Activated CD8-positive, alpha-beta T cell treated with anti-CD3 and anti-CD28 coated beads, Interleukin-2, amount 10 ng/mL, durations not matched to agents 7 days and 5 days (primary cell): ENCODE results near the gene CDKAL1. TPM values are rescaled to one million over a fixed set of nuclear protein-coding genes. Genes with fewer than 3 reads are reported as not detected.
A peak's percentile ranks its signal among the peaks of the same experiment; 100 is the strongest.

Experiments
- ATAC-seq: fragments of 150-1000 bp; cut with Tn5 transposase; one replicate; pipeline ENCODE4 v1.10.0; 2021; ENCODE audit warnings: moderate library complexity
- CTCF ChIA-PET: fragments of 350-600 bp; sonication (Branson Sonifier 250); formaldehyde crosslinking; loops from one replicate; lab custom pipeline; 2021; ENCODE audit warnings: antibody characterized with exemption; lab: Charles Lee
- POLR2A ChIA-PET: fragments of 350-600 bp; sonication (Branson Sonifier 250); formaldehyde crosslinking; loops from one replicate; lab custom pipeline; 2021; ENCODE audit warnings: antibody characterized with exemption; lab: Charles Lee
- DNase-seq: peaks from one replicate; pipeline ENCODE4 v3.0.0-alpha.2; 2020
- H3K27ac Mint-ChIP-seq: one replicate; pipeline ENCODE4 v1.8.0; 2021; ENCODE audit warnings: mild to moderate bottlenecking, mixed read lengths
- H3K27me3 Mint-ChIP-seq: one replicate; pipeline ENCODE4 v1.8.0; 2021; ENCODE audit warnings: low read depth, mixed read lengths
- H3K36me3 Mint-ChIP-seq: one replicate; pipeline ENCODE4 v1.8.0; 2021; ENCODE audit warnings: low read depth, mixed read lengths
- H3K4me1 Mint-ChIP-seq: one replicate; pipeline ENCODE4 v1.8.0; 2021; ENCODE audit warnings: low read depth, mixed read lengths
- H3K4me3 Mint-ChIP-seq: one replicate; pipeline ENCODE4 v1.8.0; 2021; ENCODE audit warnings: mild to moderate bottlenecking, mixed read lengths
- H3K9me3 Mint-ChIP-seq: one replicate; pipeline ENCODE4 v1.8.0; 2022; ENCODE audit warnings: mixed read lengths; ENCODE audit not compliant: insufficient read depth
- total RNA-seq, 2 experiments: library from RNA; stranded (reverse); gene quantifications; one replicate each; pipeline ENCODE4 v1.2.3, GENCODE V29; 2021

Gene CDKAL1
- total RNA-seq, 2 experiments from 2014 or later: 24.3 to 25.2 TPM

GRCh38 chr6:21163110-21163837, 629.0 kb downstream of the CDKAL1 start:
- H3K27ac Mint-ChIP-seq: no peak overlapping the region
- POLR2A ChIA-PET: no interaction called here
- H3K4me1 Mint-ChIP-seq: peaks cover 44% of the 10 kb centered on the region
- no peaks in the 10 kb centered on the region for H3K9me3 Mint-ChIP-seq
- ATAC-seq: no peak
- CTCF ChIA-PET: interaction anchor here (1.8 kb wide), 1 partner anchor 12 kb away, joined by 6 read pairs; no protein-coding TSS in a partner anchor
- H3K27me3 Mint-ChIP-seq: no peaks in the 10 kb centered on the region
- no peak overlapping the region for H3K4me3 Mint-ChIP-seq
- DNase-seq: no peak
- H3K36me3 Mint-ChIP-seq: peaks cover 2% of the 10 kb centered on the region

GRCh38 chr6:21163838-21164180, 629.6 kb downstream of the CDKAL1 start:
- no peak for ATAC-seq
- CTCF ChIA-PET: interaction anchor here (1.1 to 1.8 kb wide), 2 partner anchors 11 to 28 kb away, joined by 3 to 6 read pairs; no protein-coding TSS in a partner anchor
- POLR2A ChIA-PET: no interaction called here
- Mint-ChIP-seq H3K4me3 (no peak overlapping the region), H3K27me3 (no peaks in the 10 kb centered on the region), H3K27ac (no peak overlapping the region), H3K36me3 (peaks cover 2% of the 10 kb centered on the region), H3K9me3 (no peaks in the 10 kb centered on the region), H3K4me1 (peaks cover 44% of the 10 kb centered on the region)
- no peak for DNase-seq

- CTCF ChIA-PET: interaction anchor here (1.1 to 1.8 kb wide), 3 partner anchors 10 to 32 kb away, joined by 3 to 6 read pairs (median 4); no protein-coding TSS in a partner anchor
- peak; percentile 69 for ATAC-seq
- peak; percentile 54 for DNase-seq
- H3K9me3 Mint-ChIP-seq: no peaks in the 10 kb centered on the region
- POLR2A ChIA-PET: no interaction called here
- H3K4me3 Mint-ChIP-seq: no peak overlapping the region
- peaks cover 2% of the 10 kb centered on the region for H3K36me3 Mint-ChIP-seq
- peak overlapping the region; percentile 59 for H3K27ac Mint-ChIP-seq
- H3K27me3 Mint-ChIP-seq: no peaks in the 10 kb centered on the region
- H3K4me1 Mint-ChIP-seq: peaks cover 44% of the 10 kb centered on the region
These were observed 630.6 kb downstream of the CDKAL1 start for GRCh38 chr6:21164768-21165326.

GRCh38 chr6:21166754-21167153, 632.5 kb downstream of the CDKAL1 start:
- H3K27ac Mint-ChIP-seq: no peak overlapping the region
- peaks cover 42% of the 10 kb centered on the region for H3K4me1 Mint-ChIP-seq
- no peak overlapping the region for H3K4me3 Mint-ChIP-seq
- ChIA-PET CTCF (no interaction called here), POLR2A (no interaction called here)
- ATAC-seq (no peak), DNase-seq (no peak)
- H3K9me3 Mint-ChIP-seq: no peaks in the 10 kb centered on the region
- H3K27me3 Mint-ChIP-seq: no peaks in the 10 kb centered on the region
- H3K36me3 Mint-ChIP-seq: peaks cover 2% of the 10 kb centered on the region

- peaks cover 2% of the 10 kb centered on the region for H3K36me3 Mint-ChIP-seq
- no peaks in the 10 kb centered on the region for H3K9me3 Mint-ChIP-seq
- no peak overlapping the region for H3K4me3 Mint-ChIP-seq
- ChIA-PET CTCF (no interaction called here), POLR2A (no interaction called here)
- no peak overlapping the region for H3K27ac Mint-ChIP-seq
- no peak for ATAC-seq
- no peak for DNase-seq
- H3K27me3 Mint-ChIP-seq: no peaks in the 10 kb centered on the region
- peaks cover 31% of the 10 kb centered on the region for H3K4me1 Mint-ChIP-seq
These were observed 633.5 kb downstream of the CDKAL1 start for GRCh38 chr6:21167790-21168189.

- ATAC-seq (no peak), DNase-seq (no peak)
- H3K4me3 Mint-ChIP-seq: no peak overlapping the region
- no peaks in the 10 kb centered on the region for H3K9me3 Mint-ChIP-seq
- H3K27me3 Mint-ChIP-seq: no peaks in the 10 kb centered on the region
- H3K27ac Mint-ChIP-seq: no peak overlapping the region
- H3K36me3 Mint-ChIP-seq: no peaks in the 10 kb centered on the region
- no peaks in the 10 kb centered on the region for H3K4me1 Mint-ChIP-seq
- CTCF ChIA-PET: no interaction called here
- POLR2A ChIA-PET: no interaction called here
These were observed 637.5 kb downstream of the CDKAL1 start for GRCh38 chr6:21171801-21172200.

GRCh38 chr6:21173031-21173430, 638.8 kb downstream of the CDKAL1 start:
- ChIA-PET CTCF (no interaction called here), POLR2A (no interaction called here)
- Mint-ChIP-seq H3K36me3 (no peaks in the 10 kb centered on the region), H3K4me1 (no peaks in the 10 kb centered on the region), H3K27ac (no peak overlapping the region), H3K9me3 (no peaks in the 10 kb centered on the region), H3K27me3 (no peaks in the 10 kb centered on the region), H3K4me3 (no peak overlapping the region)
- DNase-seq (no peak), ATAC-seq (no peak)

GRCh38 chr6:21173678-21174077, 639.4 kb downstream of the CDKAL1 start:
- Mint-ChIP-seq H3K27ac (no peak overlapping the region), H3K4me1 (no peaks in the 10 kb centered on the region), H3K9me3 (no peaks in the 10 kb centered on the region), H3K4me3 (no peak overlapping the region), H3K27me3 (no peaks in the 10 kb centered on the region), H3K36me3 (no peaks in the 10 kb centered on the region)
- no peak for ATAC-seq
- ChIA-PET CTCF (no interaction called here), POLR2A (no interaction called here)
- DNase-seq: no peak

- ChIA-PET CTCF (interaction anchor here (0.7 kb wide), 1 partner anchor 71 kb away, joined by 3 read pairs; no protein-coding TSS in a partner anchor), POLR2A (no interaction called here)
- H3K9me3 Mint-ChIP-seq: no peaks in the 10 kb centered on the region
- H3K36me3 Mint-ChIP-seq: peaks cover 6% of the 10 kb centered on the region
- no peaks in the 10 kb centered on the region for H3K27me3 Mint-ChIP-seq
- DNase-seq (no peak), ATAC-seq (no peak)
- H3K27ac Mint-ChIP-seq: no peak overlapping the region
- no peak overlapping the region for H3K4me3 Mint-ChIP-seq
- no peaks in the 10 kb centered on the region for H3K4me1 Mint-ChIP-seq
These were observed 641.9 kb downstream of the CDKAL1 start for GRCh38 chr6:21176197-21176596.

- peaks cover 8% of the 10 kb centered on the region for H3K36me3 Mint-ChIP-seq
- ATAC-seq: no peak
- ChIA-PET POLR2A (interaction anchor here (0.5 kb wide), 1 partner anchor 18 kb away, joined by 3 read pairs; no protein-coding TSS in a partner anchor), CTCF (interaction anchor here (1.3 kb wide), 1 partner anchor 12 kb away, joined by 4 read pairs; no protein-coding TSS in a partner anchor)
- no peaks in the 10 kb centered on the region for H3K27me3 Mint-ChIP-seq
- no peak overlapping the region for H3K4me3 Mint-ChIP-seq
- no peak overlapping the region for H3K27ac Mint-ChIP-seq
- H3K9me3 Mint-ChIP-seq: no peaks in the 10 kb centered on the region
- no peaks in the 10 kb centered on the region for H3K4me1 Mint-ChIP-seq
- no peak for DNase-seq
These were observed 645.9 kb downstream of the CDKAL1 start for GRCh38 chr6:21180155-21180554.

GRCh38 chr6:21180800-21181337, 646.6 kb downstream of the CDKAL1 start:
- H3K27ac Mint-ChIP-seq: no peak overlapping the region
- no peaks in the 10 kb centered on the region for H3K4me1 Mint-ChIP-seq
- POLR2A ChIA-PET: interaction anchor here (0.5 kb wide), 1 partner anchor 18 kb away, joined by 3 read pairs; no protein-coding TSS in a partner anchor
- CTCF ChIA-PET: no interaction called here
- no peaks in the 10 kb centered on the region for H3K27me3 Mint-ChIP-seq
- H3K4me3 Mint-ChIP-seq: no peak overlapping the region
- no peaks in the 10 kb centered on the region for H3K9me3 Mint-ChIP-seq
- ATAC-seq (no peak), DNase-seq (no peak)
- peaks cover 8% of the 10 kb centered on the region for H3K36me3 Mint-ChIP-seq

- H3K27ac Mint-ChIP-seq: no peak overlapping the region
- H3K4me3 Mint-ChIP-seq: no peak overlapping the region
These were observed 647.6 kb downstream of the CDKAL1 start for GRCh38 chr6:21181866-21182265.

More at GRCh38 chr6:21181866-21182265, 647.6 kb downstream of the CDKAL1 start:
- H3K4me1 Mint-ChIP-seq: no peaks in the 10 kb centered on the region
- ChIA-PET CTCF (no interaction called here), POLR2A (no interaction called here)
- no peaks in the 10 kb centered on the region for H3K27me3 Mint-ChIP-seq
- DNase-seq (no peak), ATAC-seq (no peak)
- H3K9me3 Mint-ChIP-seq: no peaks in the 10 kb centered on the region
- H3K36me3 Mint-ChIP-seq: peaks cover 8% of the 10 kb centered on the region
